CD4-positive, alpha-beta memory T cell (primary cell): ENCODE results near the gene AKAP14. TPM values are rescaled to one million over a fixed set of nuclear protein-coding genes. Genes with fewer than 3 reads are reported as not detected.
"Not testable (repeated sequence)": the region's sequence is repeated elsewhere in the genome, so short reads cannot be mapped to it uniquely, and the experiment has no call there.

Source experiments
- CTCF ChIA-PET: fragments of 350-600 bp; sonication (Branson Sonifier 250); formaldehyde crosslinking; loops from one replicate; lab custom pipeline; 2021; ENCODE audit warnings: inconsistent platforms; ENCODE audit not compliant: partially characterized antibody; lab: Charles Lee
- POLR2A ChIA-PET: fragments of 350-600 bp; sonication (Branson Sonifier 250); formaldehyde crosslinking; loops from one replicate; lab custom pipeline; 2021; ENCODE audit not compliant: partially characterized antibody; lab: Charles Lee
- DNase-seq, 5 donors: peaks; one replicate each; pipeline versions ENCODE4 v3.0.0 to v3.0.0-alpha.2; 2020 to 2022; ENCODE audit warnings: mixed read lengths in 1 of 5
- H3K27ac ChIP-seq: one replicate; pipeline ENCODE4 v1.7.0; 2013; ENCODE audit warnings: low read depth, low read length
- H3K27me3 ChIP-seq: 2 replicates; pipeline ENCODE4 v1.7.0; 2013; ENCODE audit warnings: mild to moderate bottlenecking, low read length, moderate library complexity; ENCODE audit not compliant: insufficient read depth
- H3K36me3 ChIP-seq: 2 replicates; pipeline ENCODE4 v1.7.0; 2013; ENCODE audit warnings: mild to moderate bottlenecking, low read length, moderate library complexity; ENCODE audit not compliant: insufficient read depth
- H3K4me1 ChIP-seq: 2 replicates; pipeline ENCODE4 v1.7.0; 2013; ENCODE audit warnings: mild to moderate bottlenecking, low read length, moderate library complexity; ENCODE audit not compliant: insufficient read depth
- H3K4me3 ChIP-seq, 2 donors: one replicate each; pipeline ENCODE4 v1.7.0; 2013; ENCODE audit warnings: low read length in 2 of 2, mild to moderate bottlenecking in 1 of 2
- H3K9me3 ChIP-seq, 2 donors: one replicate each; pipeline ENCODE4 v1.7.0; 2013; ENCODE audit warnings: low read length in 2 of 2, control low read depth in 1 of 2; ENCODE audit not compliant: control insufficient read depth in 1 of 2
- H3K27ac Mint-ChIP-seq, 7 donors: one replicate each; pipeline ENCODE4 v1.8.0; 2020 to 2021; ENCODE audit warnings: mixed read lengths in 7 of 7, mild to moderate bottlenecking in 6 of 7, inconsistent platforms in 3 of 7, moderate library complexity in 3 of 7
- H3K27me3 Mint-ChIP-seq, 2 donors: one replicate each; pipeline ENCODE4 v1.8.0; 2020 to 2021; ENCODE audit warnings: mixed read lengths in 2 of 2
- H3K36me3 Mint-ChIP-seq, 2 donors: one replicate each; pipeline ENCODE4 v1.8.0; 2020 to 2021; ENCODE audit warnings: mixed read lengths in 2 of 2, inconsistent platforms in 1 of 2, mild to moderate bottlenecking in 1 of 2
- H3K4me1 Mint-ChIP-seq, 4 donors: one replicate each; pipeline ENCODE4 v1.8.0; 2020 to 2021; ENCODE audit warnings: mixed read lengths in 4 of 4, mild to moderate bottlenecking in 1 of 4
- H3K4me3 Mint-ChIP-seq, 8 donors: one replicate each; pipeline ENCODE4 v1.8.0; 2020 to 2021; ENCODE audit warnings: mixed read lengths in 8 of 8, mild to moderate bottlenecking in 7 of 8, moderate library complexity in 6 of 8, inconsistent platforms in 3 of 8
- H3K9me3 Mint-ChIP-seq, 8 donors: one replicate each; pipeline ENCODE4 v1.8.0; 2020 to 2021; ENCODE audit warnings: mixed read lengths in 8 of 8, mild to moderate bottlenecking in 5 of 8, inconsistent platforms in 3 of 8, moderate library complexity in 1 of 8
- intact Hi-C: fragments of 100-400 bp; cut with micrococcal nuclease; formaldehyde crosslinking; loops from one replicate; pipeline ENCODE4 v1.15.1; 2023
- polyA plus RNA-seq, 2 donors: library from polyadenylated mRNA; unstranded; fragments of 300-500 nt; fragmentation: Illumina TruSeq; gene quantifications; one replicate each; pipeline ENCODE4 v1.2.3, GENCODE V29; 2021
- total RNA-seq, 2 experiments: library from RNA; stranded (reverse); gene quantifications; one replicate each; pipeline ENCODE4 v1.2.3, GENCODE V29; 2021

The AKAP14 gene
- total and polyA plus RNA-seq, 4 experiments from 2014 or later, result not detected

GRCh38 chrX:119887721-119888425 is 7.8 kb upstream of the AKAP14 start:
- intact Hi-C loops, result loop anchor here (1.0 to 5.0 kb wide), 3 partner anchors 17 to 372 kb away; partner anchors contain the start of genes NDUFA1, RNF113A and UPF3B
- peaks cover 9% of the 10 kb centered on the region for H3K4me1 ChIP-seq
- DNase-seq, result peak; percentile 40 to 54 (median 50)
- H3K4me3 ChIP-seq, result peak overlapping the region in 1 of 2 donors; percentile 27
- H3K9me3 ChIP-seq, result no peaks in the 10 kb centered on the region
- H3K27ac ChIP-seq, result no peak overlapping the region
- Mint-ChIP-seq H3K36me3 (no peaks in the 10 kb centered on the region), H3K27me3 (peaks cover 0 to 1% of the 10 kb centered on the region in 2 donors), H3K4me1 (peaks cover 3 to 18% (median 7%) of the 10 kb centered on the region in 4 donors), H3K27ac (no peak overlapping the region), H3K4me3 (peak overlapping the region in 7 of 8 donors; percentile 17 to 71 (median 64)), H3K9me3 (no peaks in the 10 kb centered on the region)
- H3K27me3 ChIP-seq, result no peaks in the 10 kb centered on the region
- POLR2A ChIA-PET, result interaction anchor here (0.6 to 3.0 kb wide), 6 partner anchors 17 to 1405 kb away, joined by 3 to 17 read pairs (median 4); partner anchors contain the start of genes NDUFA1, RNF113A, RPL39 and UBE2A
- CTCF ChIA-PET, result interaction anchor here (0.6 to 3.0 kb wide), 20 partner anchors 9 to 488 kb away, joined by 3 to 16 read pairs (median 3); partner anchors contain the start of genes NKRF, RPL39 and SEPTIN6
- no peaks in the 10 kb centered on the region for H3K36me3 ChIP-seq

- H3K36me3 ChIP-seq, H3K4me1 ChIP-seq, H3K27me3 ChIP-seq, H3K9me3 ChIP-seq, H3K27ac Mint-ChIP-seq, intact Hi-C loops, H3K27me3 Mint-ChIP-seq, CTCF ChIA-PET, H3K9me3 Mint-ChIP-seq, DNase-seq, H3K4me3 ChIP-seq, POLR2A ChIA-PET, H3K4me3 Mint-ChIP-seq, H3K27ac ChIP-seq, H3K36me3 Mint-ChIP-seq: not testable (repeated sequence)
- H3K4me1 Mint-ChIP-seq, result peaks cover 3 to 18% (median 7%) of the 10 kb centered on the region in 4 donors
Measured at GRCh38 chrX:119890626-119891025, 5.1 kb upstream of the AKAP14 start.

- H3K36me3 Mint-ChIP-seq, DNase-seq, H3K27ac Mint-ChIP-seq, H3K9me3 Mint-ChIP-seq, H3K9me3 ChIP-seq, CTCF ChIA-PET, H3K27me3 Mint-ChIP-seq, H3K4me1 Mint-ChIP-seq, H3K4me3 Mint-ChIP-seq, H3K27me3 ChIP-seq, intact Hi-C loops, H3K4me1 ChIP-seq, H3K27ac ChIP-seq, H3K4me3 ChIP-seq, H3K36me3 ChIP-seq: not testable (repeated sequence)
- POLR2A ChIA-PET, result interaction anchor here (0.6 kb wide), 2 partner anchors 101 to 286 kb away, joined by 3 to 5 read pairs; partner anchors contain the start of gene RPL39
Measured at GRCh38 chrX:119891961-119892692, 3.6 kb upstream of the AKAP14 start.

- intact Hi-C loops, result no loop called here
- Mint-ChIP-seq H3K4me1 (peaks cover 0 to 3% (median 0%) of the 10 kb centered on the region in 4 donors), H3K36me3 (no peaks in the 10 kb centered on the region), H3K27me3 (no peaks in the 10 kb centered on the region), H3K4me3 (peak overlapping the region in 1 of 8 donors; percentile 10), H3K27ac (no peak overlapping the region), H3K9me3 (no peaks in the 10 kb centered on the region)
- no peak for DNase-seq
- no peaks in the 10 kb centered on the region for H3K9me3 ChIP-seq
- H3K27me3 ChIP-seq, result no peaks in the 10 kb centered on the region
- POLR2A ChIA-PET, result no interaction called here
- no peaks in the 10 kb centered on the region for H3K36me3 ChIP-seq
- H3K4me3 ChIP-seq, result no peak overlapping the region
- CTCF ChIA-PET, result interaction anchor here (0.9 to 1.4 kb wide), 2 partner anchors 11 to 81 kb away, joined by 3 read pairs; no protein-coding TSS in a partner anchor
- no peaks in the 10 kb centered on the region for H3K4me1 ChIP-seq
- no peak overlapping the region for H3K27ac ChIP-seq
Measured at GRCh38 chrX:119899125-119899524, 3.4 kb downstream of the AKAP14 start.

- H3K36me3 ChIP-seq, result no peaks in the 10 kb centered on the region
- CTCF ChIA-PET, result interaction anchor here (0.7 kb wide), 1 partner anchor 383 kb away, joined by 3 read pairs; no protein-coding TSS in a partner anchor
- no peak overlapping the region for H3K27ac ChIP-seq
- no peaks in the 10 kb centered on the region for H3K4me1 ChIP-seq
- DNase-seq, result no peak
- no peak overlapping the region for H3K4me3 Mint-ChIP-seq
- POLR2A ChIA-PET, result no interaction called here
- H3K27me3 ChIP-seq, result no peaks in the 10 kb centered on the region
- no peaks in the 10 kb centered on the region for H3K9me3 Mint-ChIP-seq
- intact Hi-C loops, result no loop called here
- H3K27me3 Mint-ChIP-seq, result no peaks in the 10 kb centered on the region
- H3K9me3 ChIP-seq, result no peaks in the 10 kb centered on the region
- peak overlapping the region in 1 of 7 donors; percentile 81 for H3K27ac Mint-ChIP-seq
- no peak overlapping the region for H3K4me3 ChIP-seq
- no peaks in the 10 kb centered on the region for H3K36me3 Mint-ChIP-seq
- H3K4me1 Mint-ChIP-seq, result peaks cover 0 to 3% (median 0%) of the 10 kb centered on the region in 4 donors
Measured at GRCh38 chrX:119900976-119901375, 5.3 kb downstream of the AKAP14 start.

GRCh38 chrX:119916310-119916709 is 20.6 kb downstream of the AKAP14 start:
- intact Hi-C loops, result no loop called here
- Mint-ChIP-seq H3K27me3 (no peaks in the 10 kb centered on the region), H3K9me3 (no peaks in the 10 kb centered on the region), H3K4me3 (no peak overlapping the region), H3K36me3 (no peaks in the 10 kb centered on the region), H3K4me1 (no peaks in the 10 kb centered on the region), H3K27ac (peak overlapping the region in 1 of 7 donors; percentile 9)
- Histone ChIP-seq H3K4me3 (no peak overlapping the region), H3K27ac (no peak overlapping the region), H3K27me3 (no peaks in the 10 kb centered on the region), H3K9me3 (no peaks in the 10 kb centered on the region), H3K36me3 (no peaks in the 10 kb centered on the region), H3K4me1 (no peaks in the 10 kb centered on the region)
- CTCF ChIA-PET, result no interaction called here
- no peak for DNase-seq
- POLR2A ChIA-PET, result no interaction called here

GRCh38 chrX:119917877-119918276 is 22.2 kb downstream of the AKAP14 start:
- no peaks in the 10 kb centered on the region for H3K27me3 ChIP-seq
- ChIA-PET CTCF (no interaction called here), POLR2A (no interaction called here)
- H3K4me1 Mint-ChIP-seq, result no peaks in the 10 kb centered on the region
- no peak overlapping the region for H3K27ac ChIP-seq
- no peaks in the 10 kb centered on the region for H3K4me1 ChIP-seq
- intact Hi-C loops, result no loop called here
- no peaks in the 10 kb centered on the region for H3K27me3 Mint-ChIP-seq
- H3K27ac Mint-ChIP-seq, result no peak overlapping the region
- H3K4me3 Mint-ChIP-seq, result no peak overlapping the region
- H3K9me3 ChIP-seq, result no peaks in the 10 kb centered on the region
- no peaks in the 10 kb centered on the region for H3K36me3 Mint-ChIP-seq
- no peak overlapping the region for H3K4me3 ChIP-seq
- H3K36me3 ChIP-seq, result no peaks in the 10 kb centered on the region
- no peaks in the 10 kb centered on the region for H3K9me3 Mint-ChIP-seq
- no peak for DNase-seq
